ENCODE measurements around the gene MYH15. TPM values are rescaled to one million over a fixed set of nuclear protein-coding genes. Genes with fewer than 3 reads are reported as not detected.
"Not testable (repeated sequence)": the region's sequence is repeated elsewhere in the genome, so short reads cannot be mapped to it uniquely, and the experiment has no call there.

The MYH15 gene
- total RNA-seq, 1 experiment from 2014 or later = not detected

DNA sequence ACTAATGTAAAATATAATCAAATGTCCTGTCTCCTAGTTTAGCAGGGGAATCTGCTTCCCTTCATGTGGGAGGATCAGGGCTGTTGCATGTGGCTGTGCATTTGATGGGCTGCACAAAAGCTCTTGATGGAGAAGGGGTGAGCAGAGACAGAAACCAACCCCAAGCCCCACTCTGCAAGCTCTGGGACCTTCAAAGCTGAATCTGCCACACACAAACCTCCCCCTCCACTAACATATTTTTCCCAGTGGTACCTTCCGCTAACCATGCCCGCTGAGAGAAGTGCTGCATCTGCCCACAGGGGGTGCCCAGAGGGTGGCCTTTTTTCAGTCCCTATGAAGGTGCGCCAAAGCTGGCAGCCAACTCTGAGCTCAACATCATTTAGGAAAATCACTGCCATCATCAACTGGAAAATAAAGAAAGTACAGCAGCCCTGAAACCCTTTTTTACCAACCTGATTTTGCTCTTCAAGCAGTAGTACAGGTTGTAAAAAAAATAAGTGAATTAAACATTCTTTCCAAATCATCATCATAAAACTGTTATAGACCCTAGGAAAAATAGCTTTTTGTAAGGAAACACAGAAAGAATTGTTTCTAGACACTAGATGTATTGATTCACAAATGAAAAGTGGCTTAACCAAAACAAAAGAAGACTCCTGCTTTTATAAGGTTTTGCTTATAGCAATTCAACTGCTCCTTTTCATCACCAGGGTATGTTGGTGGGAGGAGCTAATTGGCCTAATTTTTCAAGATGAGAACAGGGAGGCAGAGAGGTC, 117.1 kb downstream of the MYH15 start:
- Histone ChIP-seq H3K27me3 (no peaks in the 10 kb centered on the region), H3K9me3 (no peaks in the 10 kb centered on the region), H3K4me3 (no peak overlapping the region), H3K36me3 (no peaks in the 10 kb centered on the region)
- DNase-seq = no peak

DNA sequence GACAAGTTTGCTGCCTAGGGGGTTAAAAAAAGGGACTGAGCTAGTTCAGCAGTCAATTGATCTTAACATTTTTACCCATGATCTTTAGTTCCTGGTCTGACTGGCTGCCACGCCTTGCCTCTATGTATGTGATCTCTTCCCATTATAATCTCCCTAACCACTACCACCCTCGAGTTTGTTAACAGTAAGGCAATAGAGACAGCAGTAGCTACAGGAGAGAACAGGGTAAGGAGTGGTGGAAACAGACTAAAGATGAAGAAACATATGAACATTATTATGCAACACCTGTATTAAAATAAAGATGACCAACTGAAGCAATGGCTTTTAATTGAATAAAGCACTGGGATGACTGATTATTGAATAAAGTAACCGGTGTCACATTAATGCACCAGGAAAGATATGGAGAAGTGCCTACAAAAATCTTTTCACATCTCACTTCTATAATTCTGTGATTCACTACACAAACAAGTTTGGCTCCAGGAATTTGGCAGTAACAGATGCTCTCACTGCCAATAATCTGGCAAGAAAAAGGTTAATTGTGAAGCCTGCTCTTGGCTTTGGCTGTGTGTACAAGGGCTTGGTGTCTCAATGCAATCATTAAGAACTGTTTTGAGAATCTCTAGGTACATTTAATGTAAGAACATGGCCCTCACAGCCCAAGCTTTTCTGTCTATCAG, 118.3 kb downstream of the MYH15 start:
- Histone ChIP-seq H3K27me3 (no peaks in the 10 kb centered on the region), H3K36me3 (no peaks in the 10 kb centered on the region), H3K4me3 (no peak overlapping the region), H3K9me3 (no peaks in the 10 kb centered on the region)
- peak; percentile 66 for DNase-seq

DNA sequence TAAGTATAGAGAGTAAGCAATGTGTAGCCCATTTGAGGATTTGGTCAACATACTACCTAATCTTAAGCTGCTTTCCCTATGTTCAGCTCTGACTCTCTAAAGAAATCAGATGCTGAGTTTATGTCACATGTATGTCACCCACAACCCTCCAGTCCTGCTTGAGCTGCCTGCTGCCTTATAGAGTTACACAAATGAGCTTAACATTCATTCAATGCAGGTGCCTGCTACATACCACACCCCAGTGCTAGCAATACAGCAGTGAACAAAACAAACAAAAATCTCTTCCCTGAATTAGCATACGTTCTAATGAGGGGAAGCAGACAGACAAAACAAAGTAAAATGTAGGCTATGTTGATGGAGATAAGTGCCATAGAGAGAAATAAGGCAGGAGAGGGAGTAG, 121.0 kb downstream of the MYH15 start:
- no peak overlapping the region for H3K4me3 ChIP-seq
- no peaks in the 10 kb centered on the region for H3K9me3 ChIP-seq
- DNase-seq = no peak
- H3K27me3 ChIP-seq = no peaks in the 10 kb centered on the region
- H3K36me3 ChIP-seq = no peaks in the 10 kb centered on the region

DNA sequence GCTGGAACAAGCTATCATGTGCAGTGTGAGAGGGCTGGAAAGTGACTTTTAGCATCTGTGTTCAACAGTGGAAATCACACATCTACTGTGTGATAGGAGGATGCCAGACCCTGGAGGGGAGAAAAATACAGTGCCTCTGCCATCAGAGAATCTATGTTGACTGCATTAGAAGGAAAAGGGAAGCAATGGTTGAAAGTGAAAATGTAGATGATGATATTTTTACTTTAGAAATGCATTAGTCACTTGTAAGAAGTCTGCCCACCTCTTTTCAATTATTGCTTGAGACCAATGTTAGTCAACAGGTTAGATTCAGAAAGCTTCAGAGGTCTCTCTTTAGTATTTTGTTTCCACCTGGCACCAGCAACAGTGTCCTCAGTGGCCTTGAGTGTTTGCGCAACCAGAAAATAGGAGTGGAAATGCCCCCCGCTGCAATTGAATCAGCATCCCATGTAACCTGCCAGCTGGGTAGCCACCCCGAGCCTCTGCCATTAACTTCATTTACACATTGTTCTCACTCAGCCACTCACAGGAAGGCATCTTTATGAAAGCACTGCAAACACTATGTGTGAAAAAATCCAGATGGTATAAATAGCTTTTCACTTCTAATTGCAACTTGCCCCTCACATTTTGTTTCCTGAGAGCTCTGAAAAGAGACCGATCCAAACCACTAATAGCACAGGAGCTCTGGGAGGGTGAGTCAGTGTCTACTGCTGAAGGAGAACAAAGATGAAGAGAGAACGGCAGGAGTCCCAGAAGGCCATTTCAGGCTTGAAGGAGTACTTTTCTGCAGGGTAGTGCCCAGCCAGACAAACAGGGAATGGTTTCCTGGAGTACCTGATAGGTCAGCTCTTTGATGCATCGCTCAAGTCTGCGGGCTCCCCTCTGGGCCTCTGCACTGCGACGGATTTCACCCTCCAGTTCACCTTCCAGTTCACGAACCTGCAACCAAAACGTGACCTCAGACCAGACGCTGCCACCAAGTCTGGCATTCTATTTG, 122.0 kb downstream of the MYH15 start:
- peak; percentile 45 for DNase-seq

DNA sequence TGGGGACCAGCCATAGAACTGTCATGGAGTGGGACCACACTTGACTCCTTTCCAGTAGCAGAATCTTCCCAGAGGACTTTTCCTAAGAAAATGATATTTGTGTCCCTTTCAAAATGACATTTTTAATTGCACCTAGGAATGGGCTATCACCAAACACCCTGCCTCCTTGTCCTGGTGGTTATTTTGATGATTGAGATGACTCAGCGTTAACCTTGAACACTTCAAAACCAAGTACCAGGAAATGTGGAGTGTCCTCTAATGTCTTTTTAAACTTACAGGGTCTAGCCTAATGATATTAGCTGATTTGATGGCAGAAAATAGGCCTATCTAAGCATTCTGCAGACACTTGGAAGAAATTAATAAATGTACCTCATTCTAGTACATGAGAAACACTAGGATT, 123.3 kb downstream of the MYH15 start:
- H3K27me3 ChIP-seq = no peaks in the 10 kb centered on the region
- H3K9me3 ChIP-seq = no peaks in the 10 kb centered on the region
- H3K36me3 ChIP-seq = no peaks in the 10 kb centered on the region
- DNase-seq = no peak
- no peak overlapping the region for H3K4me3 ChIP-seq

More for the DNA sequence above, 122.0 kb downstream of the MYH15 start:
- H3K9me3 ChIP-seq = no peaks in the 10 kb centered on the region
- H3K36me3 ChIP-seq = no peaks in the 10 kb centered on the region
- no peaks in the 10 kb centered on the region for H3K27me3 ChIP-seq
- H3K4me3 ChIP-seq = no peak overlapping the region

DNA sequence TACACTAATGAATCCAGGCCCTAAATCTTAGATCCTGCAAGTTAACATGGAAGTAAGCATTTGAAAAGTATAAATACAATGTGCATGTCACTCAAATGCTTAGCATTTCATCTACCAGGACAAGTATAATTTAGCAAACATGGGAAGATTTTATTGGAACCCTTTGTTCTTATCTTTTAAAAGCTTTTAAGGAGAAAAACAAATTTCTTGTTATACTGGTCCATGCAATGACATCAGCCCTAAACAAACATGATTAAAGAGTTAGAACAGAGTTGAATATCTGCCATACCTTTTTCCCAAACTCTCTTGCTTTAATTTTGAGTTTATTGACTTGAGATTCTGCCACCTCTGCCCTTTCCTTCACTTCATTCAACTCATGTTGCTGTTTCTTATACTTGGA, 127.1 kb downstream of the MYH15 start:
- no peaks in the 10 kb centered on the region for H3K27me3 ChIP-seq
- H3K36me3 ChIP-seq = no peaks in the 10 kb centered on the region
- no peak overlapping the region for H3K4me3 ChIP-seq
- no peak for DNase-seq
- no peaks in the 10 kb centered on the region for H3K9me3 ChIP-seq

DNA sequence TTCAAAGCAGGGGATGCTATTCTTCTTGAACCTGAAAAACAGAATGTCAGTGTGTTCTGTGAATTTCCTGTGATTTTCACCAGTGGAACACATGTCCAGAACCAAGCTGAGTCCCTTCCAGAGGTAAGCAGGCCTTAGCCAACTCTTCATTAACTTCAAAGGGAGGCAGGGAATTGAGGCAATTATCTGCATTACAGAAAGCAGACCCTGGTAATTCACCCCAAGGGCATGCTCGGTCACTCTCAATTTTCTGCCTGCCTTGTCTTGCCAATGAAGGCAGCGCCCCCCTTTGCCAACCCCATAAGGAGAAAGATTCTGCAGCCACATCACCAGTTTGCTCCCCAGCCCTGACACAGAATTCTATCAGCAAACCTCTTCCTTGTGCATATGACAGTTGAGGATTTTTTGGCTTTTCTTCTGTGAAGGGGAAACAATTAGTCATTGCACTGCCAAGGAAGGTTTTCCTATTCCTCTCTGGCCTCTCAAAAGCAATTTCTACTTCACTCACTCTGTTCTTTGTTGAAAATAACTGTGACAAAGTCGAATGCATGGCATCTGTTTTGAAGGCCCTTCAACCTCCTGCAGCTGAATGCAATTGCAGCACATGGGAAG, 128.8 kb downstream of the MYH15 start:
- Histone ChIP-seq H3K36me3 (no peaks in the 10 kb centered on the region), H3K27me3 (no peaks in the 10 kb centered on the region)
- DNase-seq = no peak

DNA sequence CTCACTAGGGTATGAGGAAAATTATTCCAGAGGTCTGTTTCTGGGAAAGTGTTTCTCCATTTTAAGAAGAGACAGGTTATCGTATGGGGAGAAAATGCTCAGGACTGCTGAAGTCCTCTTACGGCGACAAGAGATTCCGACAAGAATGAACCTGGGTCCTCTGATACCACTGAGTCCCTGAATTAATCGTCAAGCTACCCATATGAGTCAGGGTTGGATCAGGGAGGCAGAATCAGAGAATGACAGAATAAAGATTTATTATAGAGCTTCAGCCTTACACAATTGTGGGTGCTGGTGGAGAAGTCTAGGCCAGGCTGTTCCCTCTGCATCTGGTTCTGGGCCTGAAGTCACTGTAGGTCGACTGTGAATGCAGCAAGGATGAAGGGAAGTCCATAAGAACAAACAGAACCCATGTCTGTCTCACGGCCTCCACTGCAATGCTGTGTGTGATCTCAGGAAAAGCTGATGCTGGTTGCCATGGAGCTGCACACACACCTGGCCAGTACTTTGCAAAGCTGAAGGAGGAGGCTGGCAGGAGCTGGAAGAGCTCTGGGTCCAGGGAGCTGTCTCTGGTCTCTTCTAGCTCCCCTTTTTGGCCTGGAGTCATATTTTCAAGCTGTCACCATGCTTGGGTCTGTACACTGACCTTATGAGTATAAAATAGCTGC, 130.1 kb downstream of the MYH15 start:
- Histone ChIP-seq H3K9me3 (no peaks in the 10 kb centered on the region), H3K27me3 (no peaks in the 10 kb centered on the region), H3K4me3 (no peak overlapping the region), H3K36me3 (no peaks in the 10 kb centered on the region)
- DNase-seq = no peak

More for the DNA sequence above, 128.8 kb downstream of the MYH15 start:
- Histone ChIP-seq H3K9me3 (no peaks in the 10 kb centered on the region), H3K4me3 (no peak overlapping the region)

DNA sequence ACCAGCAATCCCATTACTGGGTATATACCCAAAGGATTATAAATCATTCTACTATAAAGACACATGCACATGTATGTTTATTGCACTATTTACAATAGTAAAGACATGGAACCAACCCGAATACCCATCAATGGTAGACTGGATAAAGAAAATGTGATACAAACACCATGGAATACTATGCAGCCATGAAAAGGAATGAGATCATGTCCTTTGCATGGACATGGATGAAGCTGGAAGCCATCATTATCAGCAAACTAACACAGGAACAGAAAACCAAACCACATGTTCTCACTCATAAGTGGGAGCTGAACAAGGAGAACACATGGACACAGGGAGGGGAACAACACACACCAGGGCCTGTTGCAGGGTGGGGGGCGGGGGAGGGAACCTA, 131.4 kb downstream of the MYH15 start:
- not testable (repeated sequence) for H3K9me3 ChIP-seq, DNase-seq, H3K4me3 ChIP-seq, H3K36me3 ChIP-seq, H3K27me3 ChIP-seq

DNA sequence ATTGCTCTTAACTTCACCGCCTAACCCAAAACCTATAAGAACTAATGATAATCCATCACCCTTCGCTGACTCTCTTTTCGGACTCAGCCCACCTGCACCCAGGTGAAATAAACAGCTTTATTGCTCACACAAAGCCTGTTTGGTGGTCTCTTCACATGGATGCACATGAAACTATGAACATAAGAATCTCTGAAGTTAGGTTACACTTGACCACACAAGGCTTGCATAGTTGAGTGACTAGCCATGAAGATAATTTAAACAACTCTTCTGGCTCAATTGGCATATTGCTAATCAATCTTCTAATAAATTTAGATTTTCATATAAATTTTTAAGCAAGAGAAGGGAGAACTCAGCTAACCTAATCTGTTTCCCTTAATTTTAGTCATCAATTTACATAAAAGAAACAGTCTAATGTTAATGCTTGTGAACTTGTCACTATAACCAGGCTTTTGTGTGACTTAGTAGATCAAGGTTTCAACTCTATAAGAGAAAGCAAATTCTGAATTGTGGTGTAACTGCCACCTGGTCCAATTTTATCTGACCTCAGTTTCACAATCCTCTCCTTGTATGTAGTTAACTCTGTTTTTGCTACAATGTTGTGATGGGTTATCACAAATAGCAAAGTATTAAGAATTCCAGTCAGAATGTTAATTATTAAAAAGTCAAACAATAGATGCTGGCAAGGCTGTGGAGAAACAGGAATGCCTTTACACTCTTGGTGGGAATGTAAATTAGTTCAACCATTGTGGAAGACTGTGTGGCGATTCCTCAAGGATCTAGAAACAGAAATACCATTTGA, 132.0 kb downstream of the MYH15 start:
- H3K27me3 ChIP-seq = no peaks in the 10 kb centered on the region
- no peaks in the 10 kb centered on the region for H3K36me3 ChIP-seq
- H3K9me3 ChIP-seq = no peaks in the 10 kb centered on the region
- H3K4me3 ChIP-seq = no peak overlapping the region
- DNase-seq = no peak

DNA sequence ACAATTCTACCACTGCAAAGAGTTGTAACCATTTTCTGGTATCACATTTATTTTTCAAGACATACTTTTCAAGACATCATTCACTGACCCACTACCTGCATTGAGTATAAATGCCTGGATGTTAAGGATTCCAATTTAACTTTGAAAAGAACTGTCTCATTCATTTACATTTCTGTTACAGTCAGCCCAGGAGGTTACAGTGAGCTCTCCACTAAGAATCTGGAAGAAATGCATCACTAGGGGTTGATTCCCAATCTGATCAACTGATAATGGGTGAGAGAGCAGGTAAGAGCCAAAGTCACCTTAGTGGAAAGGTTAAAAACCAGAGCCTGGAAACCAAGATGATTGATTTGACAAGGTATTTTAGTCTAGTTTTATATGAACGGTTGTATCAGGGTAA, 133.0 kb downstream of the MYH15 start:
- Histone ChIP-seq H3K4me3 (no peak overlapping the region), H3K36me3 (no peaks in the 10 kb centered on the region), H3K9me3 (no peaks in the 10 kb centered on the region), H3K27me3 (no peaks in the 10 kb centered on the region)
- DNase-seq = no peak

DNA sequence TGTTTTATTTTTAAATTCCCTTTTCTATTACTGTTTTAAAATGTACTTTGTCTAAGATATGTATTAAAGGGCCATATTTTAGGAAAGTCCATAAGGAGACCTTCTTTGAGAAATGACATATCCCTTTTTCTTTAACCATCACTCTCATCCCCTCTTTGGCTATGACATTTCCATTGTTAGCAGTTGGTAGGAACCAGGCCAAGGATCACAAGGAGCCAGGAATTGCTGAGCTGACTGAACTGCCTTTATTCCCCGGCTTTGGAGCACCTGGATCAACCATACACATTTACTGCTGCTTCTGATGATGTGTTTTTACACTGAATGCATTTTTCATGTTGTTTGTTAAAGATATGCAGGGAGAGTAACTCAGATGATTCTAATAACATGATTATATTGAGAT, 134.4 kb downstream of the MYH15 start:
- no peak overlapping the region for H3K4me3 ChIP-seq
- no peaks in the 10 kb centered on the region for H3K36me3 ChIP-seq
- H3K9me3 ChIP-seq = no peaks in the 10 kb centered on the region
- no peak for DNase-seq
- no peaks in the 10 kb centered on the region for H3K27me3 ChIP-seq

DNA sequence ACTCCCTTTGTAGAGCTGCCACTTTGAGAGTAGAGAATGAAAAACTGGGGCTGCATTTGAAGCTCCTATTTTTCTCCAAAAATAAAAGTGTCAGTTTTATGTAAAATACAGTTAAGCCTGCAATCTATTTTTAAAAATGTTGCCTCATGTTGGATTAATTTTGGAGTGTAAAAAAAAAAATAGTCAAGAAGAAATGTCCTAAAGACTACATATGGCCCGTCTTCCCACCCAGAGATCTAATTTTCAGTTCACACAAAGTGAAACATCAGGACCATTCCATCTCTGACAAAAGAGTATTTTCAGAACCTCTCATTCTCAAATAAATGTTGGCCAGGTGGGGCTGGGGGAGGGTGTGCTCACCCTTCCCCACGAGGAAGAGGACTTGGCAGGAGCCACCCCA, 151.4 kb downstream of the MYH15 start:
- H3K36me3 ChIP-seq = no peaks in the 10 kb centered on the region
- no peak for DNase-seq
- H3K9me3 ChIP-seq = no peaks in the 10 kb centered on the region
- H3K27me3 ChIP-seq = 0 out of 2 replicates have a peak, but pooled peaks cover 2% of the 10 kb centered on the region
- H3K4me3 ChIP-seq = no peak overlapping the region

DNA sequence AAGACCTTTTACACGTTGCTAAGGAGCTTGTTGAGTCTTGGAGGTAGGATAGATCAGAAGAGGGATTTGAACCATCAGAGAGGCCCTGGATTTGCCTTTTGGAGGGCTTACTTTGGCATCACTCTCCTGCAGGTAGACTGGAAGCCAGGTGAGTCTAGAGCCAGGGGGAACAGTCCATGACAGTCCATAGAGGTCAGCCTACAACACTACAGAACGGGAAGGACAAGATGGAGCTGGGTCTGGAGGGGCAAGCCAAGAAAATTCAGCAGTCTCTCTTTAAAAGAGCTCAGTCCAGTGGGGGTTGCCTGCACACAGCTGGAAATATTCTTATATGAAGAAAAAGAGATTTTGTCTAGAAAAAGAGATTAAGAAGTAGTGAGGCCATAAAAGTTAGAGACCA, 153.4 kb downstream of the MYH15 start:
- Histone ChIP-seq H3K36me3 (no peaks in the 10 kb centered on the region), H3K9me3 (no peaks in the 10 kb centered on the region), H3K27me3 (0 out of 2 replicates have a peak, but pooled peaks cover 2% of the 10 kb centered on the region), H3K4me3 (no peak overlapping the region)
- no peak for DNase-seq

DNA sequence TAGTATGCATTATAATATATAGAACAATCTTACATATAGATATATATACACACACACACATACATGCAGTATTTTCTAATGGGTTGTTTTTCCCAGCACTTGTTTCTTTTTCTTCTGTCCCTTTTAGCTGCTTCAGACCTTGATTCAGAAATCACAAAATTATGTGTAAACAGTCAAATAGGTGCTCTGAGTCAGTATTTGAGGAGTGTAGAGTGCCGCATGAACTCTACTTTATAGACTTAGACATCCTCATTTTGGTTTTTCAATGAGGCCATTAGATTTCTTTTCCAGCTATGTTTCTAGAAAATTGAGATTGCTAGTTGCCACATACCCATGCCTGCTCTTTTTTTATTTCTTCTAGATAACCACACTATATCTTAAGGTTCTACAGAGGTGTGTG, 155.8 kb downstream of the MYH15 start:
- no peak for DNase-seq
- H3K36me3 ChIP-seq = no peaks in the 10 kb centered on the region

More for the DNA sequence above, 155.8 kb downstream of the MYH15 start:
- H3K4me3 ChIP-seq = no peak overlapping the region
- no peaks in the 10 kb centered on the region for H3K9me3 ChIP-seq
- no peaks in the 10 kb centered on the region for H3K27me3 ChIP-seq
